Islet precursor cell (in vitro differentiated cells): ENCODE measurements around the gene AJAP1.
"Not testable (repeated sequence)": the region's sequence is repeated elsewhere in the genome, so short reads cannot be mapped to it uniquely, and the experiment has no call there.

Source experiments
- DNase-seq: peaks from one replicate; pipeline ENCODE4 v3.0.0-alpha.2; 2018

Gene AJAP1

GRCh38 chr1:4653796-4654725 lies at the start of gene AJAP1:
TSS of gene AJAP1 (plus strand) at chr1:4654609. CDS start at chr1:4655426, 817 bp downstream.
- DNase-seq: peak; percentile 81

- peak; percentile 92 for DNase-seq
These were observed 49.3 kb upstream of the AJAP1 start for GRCh38 chr1:4605158-4605557.

DNA sequence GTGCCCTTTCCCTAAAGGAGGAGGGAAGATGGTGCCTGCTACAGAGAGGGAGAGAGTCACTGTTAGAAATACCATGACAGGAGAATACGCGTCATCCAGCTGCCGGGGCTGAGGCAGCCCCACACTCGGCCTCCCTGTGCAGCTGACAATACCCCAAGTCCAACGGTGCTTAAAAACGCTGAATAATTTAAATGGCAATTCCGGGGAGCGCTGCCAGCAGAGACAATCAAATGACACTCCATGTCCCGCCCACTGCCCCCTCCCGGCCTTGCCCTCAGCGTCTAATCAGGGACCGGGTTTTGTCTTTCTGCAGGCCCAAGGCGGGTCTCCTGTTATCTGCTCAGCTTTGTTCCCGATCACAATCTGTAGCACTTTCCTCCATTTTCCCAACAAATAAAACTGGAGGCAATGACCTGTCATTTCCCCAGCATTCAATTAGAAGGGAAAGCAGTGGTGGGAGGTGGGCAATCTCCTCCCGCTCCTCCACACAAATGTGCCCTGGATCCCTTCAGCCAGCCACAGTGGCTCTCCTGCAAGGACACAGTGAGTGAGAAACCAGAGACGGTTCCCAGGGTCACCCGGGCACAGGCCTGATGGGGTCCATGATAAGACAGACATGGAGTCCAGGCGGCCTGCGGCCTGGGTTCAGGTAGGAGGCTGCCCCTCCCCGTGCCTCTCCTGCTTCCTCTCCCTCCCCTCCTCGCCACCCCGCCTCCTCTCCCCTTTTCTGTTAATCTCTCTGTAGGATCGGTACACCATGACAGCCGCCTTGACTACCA lies 42.7 kb upstream of the AJAP1 start:
- no peak for DNase-seq

DNA sequence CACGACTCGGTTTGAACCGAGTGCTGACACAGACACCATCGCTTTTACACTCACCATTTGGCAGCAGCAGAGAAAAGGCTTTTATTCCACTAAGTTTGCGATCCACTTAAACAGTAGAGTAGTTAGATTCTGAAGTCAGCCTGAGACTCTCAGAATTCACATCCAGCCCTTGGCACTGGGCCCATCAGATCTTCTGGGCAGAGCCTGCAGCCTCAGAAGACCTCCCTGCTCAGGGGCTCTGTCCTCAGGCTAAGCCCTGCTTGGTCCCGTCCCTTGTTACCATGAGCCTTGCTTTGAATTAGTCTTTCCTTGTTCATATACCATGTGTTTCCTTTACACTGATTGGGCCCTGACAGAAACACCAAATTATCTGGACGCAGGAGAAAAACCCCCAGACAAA lies 41.4 kb upstream of the AJAP1 start:
- no peak for DNase-seq

- DNase-seq: peak; percentile 75
These were observed 40.6 kb upstream of the AJAP1 start for GRCh38 chr1:4613606-4614370.

GRCh38 chr1:4614371-4615137 lies 39.9 kb upstream of the AJAP1 start:
- DNase-seq: no peak

GRCh38 chr1:4615138-4615470 lies 39.3 kb upstream of the AJAP1 start:
- DNase-seq: no peak

GRCh38 chr1:4615501-4615900 lies 38.9 kb upstream of the AJAP1 start:
- DNase-seq: no peak

DNA sequence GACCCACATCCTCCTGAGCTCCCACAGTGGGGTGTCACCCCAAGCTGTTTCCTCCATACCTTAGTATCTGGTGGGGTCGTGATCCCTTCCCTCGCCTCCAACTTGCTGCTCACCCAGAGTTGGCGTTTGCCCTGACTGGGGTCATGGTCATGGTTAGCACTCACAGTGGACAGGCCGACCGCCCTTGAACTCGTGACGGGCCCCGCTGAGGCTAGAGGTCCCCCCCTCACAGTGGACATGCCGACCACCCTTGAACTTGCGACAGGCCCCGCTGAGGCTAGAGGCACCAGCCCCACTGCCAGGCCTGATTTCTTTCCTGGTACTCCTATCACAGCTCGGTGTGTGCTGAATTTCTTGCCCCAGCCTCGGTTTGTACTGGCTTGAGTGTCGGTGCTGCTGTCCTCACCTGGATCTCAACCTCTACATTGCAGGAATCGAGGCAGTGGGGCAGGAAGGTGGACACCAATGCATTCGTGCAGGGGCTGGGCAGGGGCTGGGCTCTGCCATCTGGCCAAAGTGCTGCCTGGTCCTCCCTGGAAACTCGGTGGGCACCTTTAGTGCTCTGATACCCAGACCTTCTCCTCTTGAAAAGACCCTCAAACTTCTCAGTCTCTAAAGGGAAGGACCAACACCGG lies 37.5 kb upstream of the AJAP1 start:
- DNase-seq: peak; percentile 49

- no peak for DNase-seq
These were observed 36.9 kb upstream of the AJAP1 start for GRCh38 chr1:4617506-4617905.

DNA sequence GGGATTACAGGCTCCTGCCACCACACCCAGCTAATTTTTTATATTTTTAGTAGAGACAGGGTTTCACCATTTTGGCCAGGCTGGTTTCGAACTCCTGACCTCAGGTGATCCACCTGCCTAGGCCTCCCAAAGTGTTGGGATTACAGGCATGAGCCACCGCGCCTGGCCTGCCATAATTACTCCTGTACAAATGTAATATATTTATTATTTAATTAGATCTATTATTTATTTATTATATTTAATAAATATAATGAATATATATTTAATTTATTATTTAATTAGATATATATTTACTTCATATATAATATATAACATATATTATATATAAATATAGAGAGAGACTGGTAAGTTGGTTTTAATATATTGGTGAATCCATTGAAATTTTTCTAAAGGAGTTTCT lies 35.6 kb upstream of the AJAP1 start:
- DNase-seq: not testable (repeated sequence)

- no peak for DNase-seq
These were observed 32.8 kb upstream of the AJAP1 start for GRCh38 chr1:4621646-4622045.

GRCh38 chr1:4622821-4623220 lies 31.6 kb upstream of the AJAP1 start:
- DNase-seq: no peak

DNA sequence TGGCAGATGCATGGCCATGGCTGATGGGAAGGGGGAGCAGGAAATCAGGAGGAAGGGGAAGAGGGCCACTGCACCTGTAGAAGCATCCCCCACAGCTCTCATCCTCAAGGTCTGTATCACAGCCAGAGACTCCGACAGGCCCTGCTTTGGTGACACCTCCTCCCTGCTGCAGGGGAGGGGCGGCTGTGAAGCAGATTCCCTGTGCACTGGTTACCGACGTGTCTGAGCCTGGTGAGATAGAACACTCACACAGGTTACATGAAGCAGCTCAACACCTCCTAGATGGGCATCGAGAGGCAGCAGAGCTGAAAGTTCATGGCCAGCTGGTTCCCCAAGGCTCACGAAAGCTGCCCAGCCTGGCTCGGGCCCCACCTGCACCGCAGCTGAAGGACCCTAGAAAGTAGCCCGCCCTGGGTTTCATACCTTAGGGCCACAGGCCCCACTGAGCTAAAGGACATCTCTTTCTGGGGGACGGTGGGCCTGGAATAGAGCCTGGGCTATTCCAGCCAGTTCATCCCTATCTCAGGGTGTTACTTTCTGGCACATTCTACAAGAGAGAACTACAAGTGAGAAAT lies 30.2 kb upstream of the AJAP1 start:
- DNase-seq: no peak

GRCh38 chr1:4624801-4625200 lies 29.6 kb upstream of the AJAP1 start:
- DNase-seq: no peak

GRCh38 chr1:4626061-4626460 lies 28.3 kb upstream of the AJAP1 start:
- DNase-seq: no peak

- DNase-seq: no peak
These were observed 27.7 kb upstream of the AJAP1 start for GRCh38 chr1:4626560-4627319.

GRCh38 chr1:4627353-4627752 lies 27.1 kb upstream of the AJAP1 start:
- peak; percentile 63 for DNase-seq

GRCh38 chr1:4628992-4629391 lies 25.4 kb upstream of the AJAP1 start:
- DNase-seq: no peak

GRCh38 chr1:4630561-4630960 lies 23.8 kb upstream of the AJAP1 start:
- no peak for DNase-seq

DNA sequence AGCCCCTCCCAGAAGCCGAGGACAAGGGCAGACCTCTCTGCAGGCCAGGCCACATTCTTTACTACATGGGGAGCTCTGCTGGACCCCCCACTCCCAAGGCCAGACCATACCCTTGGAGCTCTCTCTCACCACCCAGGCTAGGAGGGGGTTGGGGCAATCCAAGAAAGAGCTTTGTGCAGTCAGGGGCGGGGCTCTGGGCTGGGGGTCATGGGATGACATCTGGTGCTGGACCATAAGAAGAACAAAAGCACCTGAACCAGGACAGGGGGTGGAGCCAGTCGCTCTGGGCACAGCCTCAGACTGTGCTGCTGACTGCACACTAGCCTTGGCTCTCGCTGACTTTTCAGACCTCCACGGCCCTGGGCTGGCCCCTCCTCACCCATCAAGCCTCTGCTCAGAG lies 23.1 kb upstream of the AJAP1 start:
- no peak for DNase-seq
